ENCODE measurements around the gene PUM2. TPM values are rescaled to one million over a fixed set of nuclear protein-coding genes. Genes with fewer than 3 reads are reported as not detected.

Gene PUM2
- polyA plus RNA-seq, 1 experiment, result 39.7 TPM

DNA sequence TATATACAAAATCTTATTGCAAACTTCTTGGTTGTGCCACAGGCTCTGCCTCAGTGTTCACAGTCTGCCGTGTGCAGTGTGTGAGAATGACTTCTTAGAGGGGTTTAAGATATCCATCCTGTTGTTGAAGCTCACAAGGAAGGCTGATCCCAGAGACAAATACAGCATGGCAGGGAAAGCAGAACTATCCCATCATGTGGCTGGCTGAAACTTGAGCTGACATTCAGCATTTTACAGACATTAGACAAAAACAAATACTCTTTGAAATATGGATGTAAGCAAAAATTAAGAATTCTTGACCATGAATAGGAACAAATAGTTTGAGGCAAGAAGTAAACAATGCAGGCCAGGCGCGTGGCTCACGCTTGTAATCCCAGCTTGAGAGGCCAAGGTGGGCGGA is 12.9 kb upstream of the PUM2 start:
- Histone ChIP-seq H3K36me3 (ENCODE audit: control insufficient read depth, insufficient read depth, low read length) (no peaks in the 10 kb centered on the region), H3K4me3 (ENCODE audit: low read depth, low read length) (no peak overlapping the region), H3K27me3 (ENCODE audit: control insufficient read depth, insufficient read depth, low read length) (no peaks in the 10 kb centered on the region)
- DNase-seq (ENCODE audit: low read depth), result no peak
- TF ChIP-seq, protein P1, sequence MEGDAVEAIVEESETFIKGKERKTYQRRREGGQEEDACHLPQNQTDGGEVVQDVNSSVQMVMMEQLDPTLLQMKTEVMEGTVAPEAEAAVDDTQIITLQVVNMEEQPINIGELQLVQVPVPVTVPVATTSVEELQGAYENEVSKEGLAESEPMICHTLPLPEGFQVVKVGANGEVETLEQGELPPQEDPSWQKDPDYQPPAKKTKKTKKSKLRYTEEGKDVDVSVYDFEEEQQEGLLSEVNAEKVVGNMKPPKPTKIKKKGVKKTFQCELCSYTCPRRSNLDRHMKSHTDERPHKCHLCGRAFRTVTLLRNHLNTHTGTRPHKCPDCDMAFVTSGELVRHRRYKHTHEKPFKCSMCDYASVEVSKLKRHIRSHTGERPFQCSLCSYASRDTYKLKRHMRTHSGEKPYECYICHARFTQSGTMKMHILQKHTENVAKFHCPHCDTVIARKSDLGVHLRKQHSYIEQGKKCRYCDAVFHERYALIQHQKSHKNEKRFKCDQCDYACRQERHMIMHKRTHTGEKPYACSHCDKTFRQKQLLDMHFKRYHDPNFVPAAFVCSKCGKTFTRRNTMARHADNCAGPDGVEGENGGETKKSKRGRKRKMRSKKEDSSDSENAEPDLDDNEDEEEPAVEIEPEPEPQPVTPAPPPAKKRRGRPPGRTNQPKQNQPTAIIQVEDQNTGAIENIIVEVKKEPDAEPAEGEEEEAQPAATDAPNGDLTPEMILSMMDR (IDR thresholded peaks at IDR 0.05; ENCODE audit: insufficient read depth, low read depth, low read length), result no peak
- ChIA-PET CTCF (interaction anchor here (1.7 kb wide), 1 partner anchor 15 kb away, joined by 5 read pairs; no protein-coding TSS in a partner anchor), POLR2A (no interaction called here)

DNA sequence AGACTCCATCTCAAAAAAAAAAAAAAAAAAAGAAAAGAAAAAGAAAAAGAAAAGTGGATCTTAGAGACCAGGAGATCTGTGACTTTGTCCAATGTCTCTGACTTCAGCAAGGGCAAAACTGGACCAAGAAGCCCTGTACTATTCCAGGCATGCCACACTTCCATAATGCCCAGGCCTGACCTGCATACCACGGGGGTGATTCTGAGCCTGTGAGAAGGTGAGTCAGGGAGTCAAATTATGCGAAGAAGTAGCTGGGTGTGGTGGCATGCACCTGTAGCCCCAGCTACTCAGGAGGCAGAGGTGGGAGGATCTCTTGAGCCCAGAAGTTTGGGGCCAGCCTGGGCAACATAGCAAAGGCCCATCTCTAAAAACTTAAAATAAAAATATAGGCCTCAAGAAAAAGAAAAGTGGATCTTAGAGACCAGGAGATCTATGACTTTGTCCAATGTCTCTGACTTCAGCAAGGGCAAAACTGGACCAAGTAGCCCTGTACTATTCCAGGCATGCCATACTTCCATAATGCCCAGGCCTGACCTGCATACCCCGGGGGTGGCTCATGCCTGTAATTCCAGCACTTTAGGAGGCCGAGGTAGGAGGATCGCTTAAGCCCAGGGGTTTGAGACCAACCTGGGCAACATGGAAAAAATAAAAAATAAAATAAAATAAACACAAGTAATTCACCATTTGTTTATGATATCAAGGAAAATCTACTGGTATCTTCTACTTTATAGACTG is 12.2 kb upstream of the PUM2 start:
- TF ChIP-seq, protein P1 (IDR thresholded peaks at IDR 0.05; ENCODE audit: insufficient read depth, low read depth, low read length), result no peak
- CTCF ChIA-PET, result interaction anchor here (0.6 to 1.7 kb wide), 2 partner anchors 15 to 430 kb away, joined by 3 to 5 read pairs; no protein-coding TSS in a partner anchor

DNA sequence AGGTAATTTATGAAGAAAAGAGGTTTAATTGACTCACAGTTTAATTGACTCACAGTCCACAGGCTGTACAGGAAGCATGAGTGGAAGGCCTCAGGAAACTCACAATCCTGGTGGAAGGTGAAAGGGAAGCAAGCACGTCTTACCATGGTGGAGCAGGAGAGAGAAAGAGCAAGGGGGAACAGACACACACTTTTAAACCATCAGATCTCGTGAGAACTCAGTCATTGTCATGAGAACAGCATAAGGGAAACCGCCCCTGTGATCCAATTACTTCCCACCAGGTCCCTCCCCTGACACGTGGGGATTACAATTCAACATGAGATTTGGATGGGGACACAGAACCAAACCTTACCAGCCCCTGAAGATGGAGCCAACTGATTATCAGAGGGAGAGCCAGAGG is 11.2 kb upstream of the PUM2 start:
- H3K4me3 ChIP-seq (ENCODE audit: low read depth, low read length), result no peak overlapping the region
- no peaks in the 10 kb centered on the region for H3K36me3 ChIP-seq (ENCODE audit: control insufficient read depth, insufficient read depth, low read length)
- TF ChIP-seq, protein P1 (IDR thresholded peaks at IDR 0.05; ENCODE audit: insufficient read depth, low read depth, low read length), result no peak
- POLR2A ChIA-PET, result no interaction called here
- CTCF ChIA-PET, result no interaction called here
- no peaks in the 10 kb centered on the region for H3K27me3 ChIP-seq (ENCODE audit: control insufficient read depth, insufficient read depth, low read length)
- no peak for DNase-seq (ENCODE audit: low read depth)

More for the DNA sequence above, 12.2 kb upstream of the PUM2 start:
- Histone ChIP-seq H3K27me3 (ENCODE audit: control insufficient read depth, insufficient read depth, low read length) (no peaks in the 10 kb centered on the region), H3K36me3 (ENCODE audit: control insufficient read depth, insufficient read depth, low read length) (no peaks in the 10 kb centered on the region), H3K4me3 (ENCODE audit: low read depth, low read length) (no peak overlapping the region)
- DNase-seq (ENCODE audit: low read depth), result no peak
- POLR2A ChIA-PET, result no interaction called here

DNA sequence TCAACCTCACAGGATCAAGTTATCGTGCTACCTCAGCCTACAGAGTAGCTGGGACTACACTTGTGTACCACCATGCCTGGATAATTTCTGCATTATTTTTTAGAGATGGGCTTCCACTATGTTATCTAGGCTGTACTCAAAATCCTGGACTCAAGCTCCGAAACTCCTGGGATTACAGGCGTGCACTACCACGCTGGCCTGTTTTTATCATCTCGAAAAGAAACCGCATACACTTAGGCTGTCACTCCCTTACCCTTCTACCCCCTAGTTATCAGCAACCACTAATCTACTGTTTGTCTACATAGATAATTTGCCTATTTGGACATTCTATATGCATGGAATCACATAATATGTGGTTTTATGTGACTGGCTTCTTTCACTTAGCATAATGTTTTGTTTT is 8.5 kb upstream of the PUM2 start:
- DNase-seq (ENCODE audit: low read depth), result no peak
- ChIA-PET CTCF (no interaction called here), POLR2A (no interaction called here)
- Histone ChIP-seq H3K36me3 (ENCODE audit: control insufficient read depth, insufficient read depth, low read length) (no peaks in the 10 kb centered on the region), H3K27me3 (ENCODE audit: control insufficient read depth, insufficient read depth, low read length) (no peaks in the 10 kb centered on the region), H3K4me3 (ENCODE audit: low read depth, low read length) (no peak overlapping the region)
- TF ChIP-seq, protein P1 (IDR thresholded peaks at IDR 0.05; ENCODE audit: insufficient read depth, low read depth, low read length), result no peak

DNA sequence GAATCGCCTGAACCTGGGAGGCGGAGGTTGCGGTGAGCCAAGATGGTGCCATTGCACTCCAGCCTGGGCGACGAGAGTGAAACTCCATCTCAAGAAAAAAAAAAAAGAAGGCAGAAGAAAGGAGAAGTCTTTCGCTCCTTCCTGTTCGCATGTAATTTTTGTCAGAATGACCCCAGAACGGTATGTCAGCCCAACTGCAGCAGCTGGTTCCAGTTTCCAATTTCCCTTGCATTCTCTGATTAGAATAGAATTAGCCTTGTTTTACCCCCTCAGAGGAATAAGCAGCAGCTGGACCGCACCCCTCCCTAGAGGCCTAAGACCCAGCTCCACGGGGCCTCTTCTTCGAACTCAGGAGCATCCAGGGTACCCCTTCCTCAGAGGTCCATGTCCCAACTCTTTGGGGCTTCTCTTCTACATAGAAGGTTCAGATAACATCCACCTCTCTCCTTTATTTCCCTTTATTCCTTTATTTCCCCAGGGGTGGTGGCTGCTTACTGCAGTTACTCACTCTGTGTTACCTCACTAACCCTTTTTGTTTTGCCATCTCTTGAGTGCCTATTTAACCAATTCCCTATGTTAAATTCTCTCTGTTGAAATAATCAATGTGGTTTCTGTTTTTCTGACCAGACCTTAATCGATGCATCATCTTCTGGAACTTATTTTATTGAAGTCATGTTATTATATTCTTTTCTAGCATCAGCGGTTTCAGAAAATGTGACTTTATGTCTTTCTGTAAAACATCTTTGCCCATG is 7.2 kb upstream of the PUM2 start:
- TF ChIP-seq, protein P1 (IDR thresholded peaks at IDR 0.05; ENCODE audit: insufficient read depth, low read depth, low read length), result no peak
- no peaks in the 10 kb centered on the region for H3K36me3 ChIP-seq (ENCODE audit: control insufficient read depth, insufficient read depth, low read length)
- H3K27me3 ChIP-seq (ENCODE audit: control insufficient read depth, insufficient read depth, low read length), result no peaks in the 10 kb centered on the region
- DNase-seq (ENCODE audit: low read depth), result no peak
- POLR2A ChIA-PET, result no interaction called here
- H3K4me3 ChIP-seq (ENCODE audit: low read depth, low read length), result no peak overlapping the region
- CTCF ChIA-PET, result interaction anchor here (1.5 kb wide), 1 partner anchor 21 kb away, joined by 3 read pairs; no protein-coding TSS in a partner anchor
